Measurements from ENCODE around the gene SOCS1.
A peak's percentile ranks its signal among the peaks of the same experiment; 100 is the strongest.

The SOCS1 gene

GRCh38 chr16:11290102-11290893 lies 34.3 kb upstream of the SOCS1 start:
- TF ChIP-seq TAF1 (IDR thresholded peaks at IDR 0.05; ENCODE audit: borderline replicate concordance, insufficient read depth, low read length): no peak
- no peak for TF ChIP-seq REST (IDR thresholded peaks at IDR 0.05; ENCODE audit: insufficient read depth in 1 of 2, low read depth in 2 of 2, low read length in 2 of 2)
- TF ChIP-seq POLR2AphosphoS5 (IDR thresholded peaks at IDR 0.05; ENCODE audit: low read depth, low read length): no peak
- TF ChIP-seq SIN3A (IDR thresholded peaks at IDR 0.05; ENCODE audit: borderline replicate concordance, insufficient read depth, low read length): no peak
- no peak for TF ChIP-seq FOXP2 (optimal IDR thresholded peaks at IDR 0.05; ENCODE audit: borderline replicate concordance, extremely low read depth, extremely low read length, insufficient read depth)

GRCh38 chr16:11289202-11289601 lies 33.2 kb upstream of the SOCS1 start:
- TF ChIP-seq REST (IDR thresholded peaks at IDR 0.05; ENCODE audit: insufficient read depth in 1 of 2, low read depth in 2 of 2, low read length in 2 of 2) (no peak), POLR2AphosphoS5 (IDR thresholded peaks at IDR 0.05; ENCODE audit: low read depth, low read length) (no peak), SIN3A (IDR thresholded peaks at IDR 0.05; ENCODE audit: borderline replicate concordance, insufficient read depth, low read length) (no peak), FOXP2 (optimal IDR thresholded peaks at IDR 0.05; ENCODE audit: borderline replicate concordance, extremely low read depth, extremely low read length, insufficient read depth) (no peak), TAF1 (IDR thresholded peaks at IDR 0.05; ENCODE audit: borderline replicate concordance, insufficient read depth, low read length) (no peak)

GRCh38 chr16:11285842-11286241 lies 29.8 kb upstream of the SOCS1 start:
- TF ChIP-seq REST (IDR thresholded peaks at IDR 0.05; ENCODE audit: insufficient read depth in 1 of 2, low read depth in 2 of 2, low read length in 2 of 2) (peak in 1 of 2 experiments; percentile 50; a peak in 1 of 4 replicates), FOXP2 (optimal IDR thresholded peaks at IDR 0.05; ENCODE audit: borderline replicate concordance, extremely low read depth, extremely low read length, insufficient read depth) (no peak), POLR2AphosphoS5 (IDR thresholded peaks at IDR 0.05; ENCODE audit: low read depth, low read length) (no peak), TAF1 (IDR thresholded peaks at IDR 0.05; ENCODE audit: borderline replicate concordance, insufficient read depth, low read length) (no peak), SIN3A (IDR thresholded peaks at IDR 0.05; ENCODE audit: borderline replicate concordance, insufficient read depth, low read length) (no peak)

- TF ChIP-seq REST (IDR thresholded peaks at IDR 0.05; ENCODE audit: insufficient read depth in 1 of 2, low read depth in 2 of 2, low read length in 2 of 2): peak in 1 of 2 experiments; percentile 79; a peak in 2 of 4 replicates
- TF ChIP-seq FOXP2 (optimal IDR thresholded peaks at IDR 0.05; ENCODE audit: borderline replicate concordance, extremely low read depth, extremely low read length, insufficient read depth): no peak
- TF ChIP-seq TAF1 (IDR thresholded peaks at IDR 0.05; ENCODE audit: borderline replicate concordance, insufficient read depth, low read length): no peak
Measured at GRCh38 chr16:11283820-11284248, 27.8 kb upstream of the SOCS1 start.

Measured in PFSK-1 (cell line).